ENCODE results near the gene PMAIP1.
A peak's percentile ranks its signal among the peaks of the same experiment; 100 is the strongest.
"Not testable (repeated sequence)": the region's sequence is repeated elsewhere in the genome, so short reads cannot be mapped to it uniquely, and the experiment has no call there.

PMAIP1 gene

GRCh38 chr18:59899298-59900221 is at the start of gene PMAIP1:
Gene PMAIP1 (plus strand): TSS chr18:59899996. CDS start chr18:59900178, 182 bp downstream.
- DNase-seq: peak; percentile 93

DNA sequence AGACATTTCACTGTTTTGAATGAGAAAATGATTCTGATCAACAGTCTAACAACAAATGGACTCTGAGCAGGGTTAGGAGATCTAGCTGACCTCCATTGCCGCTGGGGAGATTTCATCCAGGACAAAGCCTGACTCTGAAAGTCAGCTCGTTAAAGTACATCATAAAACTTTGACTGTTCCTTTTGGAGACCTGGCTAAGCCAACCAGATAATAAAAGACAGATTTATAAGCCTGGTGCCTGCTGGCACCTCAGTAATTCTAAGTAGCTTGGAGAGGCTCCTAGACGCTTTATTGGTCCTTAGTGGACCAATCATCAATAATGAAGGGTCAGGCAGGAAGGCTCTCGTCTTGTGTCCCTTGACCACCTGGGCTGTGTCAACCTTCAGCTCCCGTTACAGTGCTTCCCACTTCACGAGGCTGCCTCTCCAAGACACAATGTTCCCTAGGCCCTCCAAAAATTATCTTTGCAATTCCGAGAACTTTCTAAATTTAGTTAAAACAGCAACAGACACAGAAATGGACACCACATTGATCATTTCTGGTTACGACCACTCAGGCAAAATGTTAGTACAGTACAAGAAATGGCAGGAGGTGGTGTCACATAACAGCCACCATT is 47.9 kb upstream of the PMAIP1 start:
- no peak for DNase-seq

- no peak for DNase-seq
Measured at GRCh38 chr18:59852548-59852947, 47.2 kb upstream of the PMAIP1 start.

DNA sequence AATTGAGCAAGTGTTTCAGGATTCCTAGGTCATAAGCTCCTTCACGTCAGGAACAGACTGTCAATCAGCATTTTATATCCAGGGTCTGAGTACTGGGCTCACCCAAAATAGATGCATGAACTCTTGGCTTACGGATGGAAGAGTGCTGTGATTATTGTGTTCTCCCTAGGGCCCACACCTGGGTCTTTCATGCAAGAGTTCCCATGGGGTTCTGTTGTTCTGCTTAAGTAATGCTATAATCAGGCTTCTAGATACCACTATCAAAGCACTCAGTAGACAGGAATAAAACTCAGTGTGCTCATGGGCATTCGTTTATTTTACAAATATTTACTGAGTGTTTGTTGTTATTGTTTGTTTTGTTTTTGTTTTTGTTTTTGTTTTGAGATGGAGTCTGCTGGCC is 46.4 kb upstream of the PMAIP1 start:
- DNase-seq: no peak

GRCh38 chr18:59853988-59854387 is 45.8 kb upstream of the PMAIP1 start:
- DNase-seq: not testable (repeated sequence)

DNA sequence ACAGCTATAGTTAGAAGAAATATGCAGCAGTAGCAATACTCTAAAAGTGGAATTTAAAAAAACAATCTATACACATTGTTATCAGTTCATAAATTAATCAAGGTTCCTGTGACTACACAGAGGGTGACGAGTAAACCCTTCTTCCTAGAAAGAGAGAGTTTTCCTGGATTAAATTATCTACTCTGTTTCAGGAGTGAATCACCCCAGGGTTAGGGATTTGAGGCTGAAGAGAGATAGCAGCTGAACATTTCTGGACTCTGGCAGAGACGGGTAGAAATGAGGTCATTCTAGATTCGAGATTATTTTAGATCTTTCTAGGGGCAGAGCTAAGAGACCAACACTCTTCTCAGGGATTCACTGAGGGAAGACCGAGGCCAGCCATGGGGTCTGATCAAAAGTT is 38.8 kb upstream of the PMAIP1 start:
- DNase-seq: no peak

- no peak for DNase-seq
Measured at GRCh38 chr18:59861963-59862819, 37.6 kb upstream of the PMAIP1 start.

GRCh38 chr18:59865241-59865986 is 34.4 kb upstream of the PMAIP1 start:
- no peak for DNase-seq

GRCh38 chr18:59866551-59867269 is 33.1 kb upstream of the PMAIP1 start:
- no peak for DNase-seq

GRCh38 chr18:59867337-59868104 is 32.3 kb upstream of the PMAIP1 start:
- DNase-seq: no peak

- no peak for DNase-seq
Measured at GRCh38 chr18:59870623-59871130, 29.1 kb upstream of the PMAIP1 start.

DNA sequence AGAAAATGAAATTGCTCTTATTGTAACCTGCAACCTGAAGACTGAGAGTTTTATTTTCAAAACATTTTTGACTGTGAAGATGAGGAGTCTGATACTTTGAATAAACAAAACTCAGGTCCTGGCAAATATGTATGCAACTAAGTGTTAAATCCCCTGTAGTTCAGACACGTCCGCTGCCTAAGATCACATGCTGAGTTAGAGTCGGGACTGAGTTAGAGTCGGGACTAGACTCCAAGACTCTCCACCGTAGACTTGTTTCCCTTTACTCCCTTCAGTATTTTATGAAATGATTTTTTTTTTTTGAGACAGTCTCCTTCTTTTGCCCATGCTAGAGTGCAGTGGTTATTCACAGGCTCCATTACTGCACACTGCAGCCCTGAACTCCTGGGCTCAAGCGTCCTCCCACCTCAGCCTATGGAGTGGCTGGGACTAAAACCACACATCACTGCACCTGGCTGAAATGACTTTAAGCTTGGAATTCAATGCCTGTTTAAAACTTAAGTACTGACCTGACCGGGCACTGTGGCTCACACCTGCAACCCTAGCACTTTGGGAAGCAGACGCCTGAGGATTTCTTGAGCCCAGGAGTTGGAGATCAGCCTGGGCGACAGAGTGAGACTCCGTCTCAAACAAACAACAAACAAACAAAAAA is 28.0 kb upstream of the PMAIP1 start:
- no peak for DNase-seq

DNA sequence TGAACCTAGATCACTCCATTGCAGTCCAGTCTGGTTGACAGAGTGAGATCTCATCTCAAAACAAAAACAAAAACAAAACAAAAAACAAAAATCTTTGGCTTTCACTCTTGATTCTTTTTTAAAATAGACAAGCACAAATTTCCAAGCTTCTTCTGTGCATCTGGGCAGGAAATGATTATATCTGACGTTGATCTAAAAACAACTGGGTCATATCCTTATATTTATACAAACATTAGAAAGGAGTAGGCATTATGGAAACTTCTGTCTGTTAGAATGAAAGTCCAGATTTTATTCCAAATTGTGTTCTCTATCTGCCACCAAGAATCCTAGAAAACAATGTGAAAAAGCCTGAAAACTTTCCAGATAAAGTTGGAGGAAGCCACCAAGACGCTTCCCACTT is 26.2 kb upstream of the PMAIP1 start:
- DNase-seq: no peak

DNA sequence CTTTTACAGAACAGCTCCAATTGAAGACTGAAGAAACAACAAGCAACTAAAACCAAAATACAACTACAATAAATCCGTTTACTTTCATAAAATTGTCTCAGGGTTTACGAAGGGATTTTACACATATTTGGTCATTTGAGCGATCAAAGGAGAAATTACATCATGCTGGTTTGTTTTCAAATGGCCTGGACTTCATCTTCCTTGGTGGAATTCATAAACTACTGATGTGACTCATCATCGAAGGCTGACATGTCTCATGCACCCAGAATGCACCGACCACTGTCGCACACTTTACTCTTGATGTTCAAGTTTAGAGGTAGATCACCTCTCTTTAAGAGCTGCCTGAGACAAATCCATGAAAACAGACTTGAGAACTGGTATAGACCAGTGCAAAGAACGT is 25.6 kb upstream of the PMAIP1 start:
- no peak for DNase-seq

DNA sequence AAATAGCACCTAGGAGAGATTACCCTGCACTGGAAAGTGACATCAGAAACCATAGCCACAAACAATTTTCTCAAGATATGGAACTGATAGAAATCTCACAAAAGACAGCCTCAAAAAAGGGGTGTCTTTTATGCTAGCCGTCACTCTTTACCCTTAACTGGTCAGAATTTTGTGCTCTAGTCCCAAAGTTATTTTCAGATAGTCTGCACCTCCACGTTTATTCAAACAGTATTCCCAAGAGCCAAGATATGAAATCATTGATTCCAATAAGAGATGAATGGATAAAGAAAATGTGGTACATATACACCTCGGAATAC is 23.5 kb upstream of the PMAIP1 start:
- no peak for DNase-seq

- no peak for DNase-seq
Measured at GRCh38 chr18:59877361-59877760, 22.4 kb upstream of the PMAIP1 start.

- no peak for DNase-seq
Measured at GRCh38 chr18:59878644-59879043, 21.2 kb upstream of the PMAIP1 start.

GRCh38 chr18:59881728-59882656 is 17.8 kb upstream of the PMAIP1 start:
- DNase-seq: no peak

GRCh38 chr18:59884351-59884750 is 15.4 kb upstream of the PMAIP1 start:
- DNase-seq: no peak
